T-helper 17 cell (primary cell): ENCODE data around the gene FKBP5. TPM values are rescaled to one million over a fixed set of nuclear protein-coding genes. Genes with fewer than 3 reads are reported as not detected.
A peak's percentile ranks its signal among the peaks of the same experiment; 100 is the strongest.
"Not testable (repeated sequence)": the region's sequence is repeated elsewhere in the genome, so short reads cannot be mapped to it uniquely, and the experiment has no call there.

Source experiments
- ATAC-seq: fragments of 150-1000 bp; cut with Tn5 transposase; 2 replicates; pipeline ENCODE4 v1.10.0; 2021; ENCODE audit warnings: mild to moderate bottlenecking, moderate library complexity
- DNase-seq, 3 donors: peaks; one replicate each; pipeline versions ENCODE4 v3.0.0 to v3.0.0-alpha.2; 2020 to 2021
- H3K9me3 ChIP-seq: one replicate; pipeline ENCODE4 v1.7.0; 2013; ENCODE audit warnings: low read length, mild to moderate bottlenecking; ENCODE audit not compliant: control insufficient read depth, poor library complexity, severe bottlenecking
- H3K27ac Mint-ChIP-seq: one replicate; pipeline ENCODE4 v1.8.0; 2022; ENCODE audit warnings: mild to moderate bottlenecking, moderate library complexity, mixed read lengths
- H3K27me3 Mint-ChIP-seq: one replicate; pipeline ENCODE4 v1.8.0; 2022; ENCODE audit warnings: mixed read lengths
- H3K36me3 Mint-ChIP-seq: one replicate; pipeline ENCODE4 v1.8.0; 2022; ENCODE audit warnings: low read depth, mixed read lengths
- H3K4me1 Mint-ChIP-seq: one replicate; pipeline ENCODE4 v1.8.0; 2022; ENCODE audit warnings: mild to moderate bottlenecking, mixed read lengths
- H3K4me3 Mint-ChIP-seq: one replicate; pipeline ENCODE4 v1.8.0; 2022; ENCODE audit warnings: mild to moderate bottlenecking, moderate library complexity, mixed read lengths
- total RNA-seq, 4 donors: library from RNA in 2 of 4; stranded (reverse) in 2 of 4; gene quantifications; one replicate each; pipeline ENCODE4 v1.2.3 and lab custom pipeline; 2022 to 2026

The FKBP5 gene
- total RNA-seq, 2 donors from 2014 or later = 53.3 to 60.8 TPM

GRCh38 chr6:35718911-35719381 lies 30.2 kb upstream of the FKBP5 start:
- peak overlapping the region; percentile 77 for H3K4me3 Mint-ChIP-seq
- H3K9me3 ChIP-seq = no peaks in the 10 kb centered on the region
- peaks cover 3% of the 10 kb centered on the region for H3K36me3 Mint-ChIP-seq
- DNase-seq = no peak
- peak; percentile 50 for ATAC-seq
- no peaks in the 10 kb centered on the region for H3K27me3 Mint-ChIP-seq
- peaks cover 56% of the 10 kb centered on the region for H3K4me1 Mint-ChIP-seq
- peak overlapping the region; percentile 90 for H3K27ac Mint-ChIP-seq

- Mint-ChIP-seq H3K27ac (peak overlapping the region; percentile 90), H3K4me3 (peak overlapping the region; percentile 77), H3K4me1 (peaks cover 54% of the 10 kb centered on the region), H3K36me3 (peaks cover 2% of the 10 kb centered on the region), H3K27me3 (no peaks in the 10 kb centered on the region)
- H3K9me3 ChIP-seq = no peaks in the 10 kb centered on the region
- ATAC-seq (no peak), DNase-seq (no peak)
These were observed 29.6 kb upstream of the FKBP5 start for GRCh38 chr6:35718375-35718736.

GRCh38 chr6:35717449-35718374 lies 29.0 kb upstream of the FKBP5 start:
- Mint-ChIP-seq H3K4me1 (peaks cover 54% of the 10 kb centered on the region), H3K36me3 (no peaks in the 10 kb centered on the region), H3K27ac (peak overlapping the region; percentile 90), H3K4me3 (peak overlapping the region; percentile 81), H3K27me3 (no peaks in the 10 kb centered on the region)
- ATAC-seq = no peak
- DNase-seq = no peak
- H3K9me3 ChIP-seq = no peaks in the 10 kb centered on the region

- Mint-ChIP-seq H3K4me3 (no peak overlapping the region), H3K27ac (no peak overlapping the region), H3K36me3 (no peaks in the 10 kb centered on the region), H3K4me1 (peaks cover 51% of the 10 kb centered on the region), H3K27me3 (no peaks in the 10 kb centered on the region)
- no peaks in the 10 kb centered on the region for H3K9me3 ChIP-seq
- ATAC-seq = no peak
- DNase-seq = no peak
These were observed 28.1 kb upstream of the FKBP5 start for GRCh38 chr6:35716798-35717197.

- peaks cover 4% of the 10 kb centered on the region for H3K36me3 Mint-ChIP-seq
- H3K4me3 Mint-ChIP-seq = no peak overlapping the region
- no peak for DNase-seq
- peak overlapping the region; percentile 75 for H3K27ac Mint-ChIP-seq
- H3K4me1 Mint-ChIP-seq = peaks cover 37% of the 10 kb centered on the region
- no peaks in the 10 kb centered on the region for H3K27me3 Mint-ChIP-seq
- no peaks in the 10 kb centered on the region for H3K9me3 ChIP-seq
- ATAC-seq = no peak
These were observed 24.5 kb upstream of the FKBP5 start for GRCh38 chr6:35713006-35713767.

GRCh38 chr6:35711731-35712130 lies 23.0 kb upstream of the FKBP5 start:
- DNase-seq (no peak), ATAC-seq (no peak)
- Mint-ChIP-seq H3K36me3 (peaks cover 4% of the 10 kb centered on the region), H3K27ac (no peak overlapping the region), H3K4me1 (peaks cover 25% of the 10 kb centered on the region), H3K4me3 (no peak overlapping the region), H3K27me3 (no peaks in the 10 kb centered on the region)
- no peaks in the 10 kb centered on the region for H3K9me3 ChIP-seq

GRCh38 chr6:35710241-35710847 lies 21.6 kb upstream of the FKBP5 start:
- no peaks in the 10 kb centered on the region for H3K9me3 ChIP-seq

GRCh38 chr6:35708585-35708984 lies 19.9 kb upstream of the FKBP5 start:
- H3K9me3 ChIP-seq = no peaks in the 10 kb centered on the region
- H3K4me1 Mint-ChIP-seq = peaks cover 10% of the 10 kb centered on the region
- no peak for DNase-seq
- H3K36me3 Mint-ChIP-seq = peaks cover 4% of the 10 kb centered on the region
- ATAC-seq = no peak
- H3K4me3 Mint-ChIP-seq = no peak overlapping the region
- H3K27ac Mint-ChIP-seq = no peak overlapping the region
- no peaks in the 10 kb centered on the region for H3K27me3 Mint-ChIP-seq

More at GRCh38 chr6:35710241-35710847, 21.6 kb upstream of the FKBP5 start:
- Mint-ChIP-seq H3K4me1 (peaks cover 14% of the 10 kb centered on the region), H3K36me3 (peaks cover 4% of the 10 kb centered on the region), H3K27ac (no peak overlapping the region), H3K27me3 (no peaks in the 10 kb centered on the region), H3K4me3 (no peak overlapping the region)
- ATAC-seq (peak; percentile 45), DNase-seq (no peak)

- no peaks in the 10 kb centered on the region for H3K27me3 Mint-ChIP-seq
- no peak overlapping the region for H3K27ac Mint-ChIP-seq
- H3K4me3 Mint-ChIP-seq = no peak overlapping the region
- H3K4me1 Mint-ChIP-seq = peaks cover 8% of the 10 kb centered on the region
- peaks cover 4% of the 10 kb centered on the region for H3K36me3 Mint-ChIP-seq
- H3K9me3 ChIP-seq = no peaks in the 10 kb centered on the region
- DNase-seq (no peak), ATAC-seq (no peak)
These were observed 19.1 kb upstream of the FKBP5 start for GRCh38 chr6:35707714-35708407.

- H3K36me3 Mint-ChIP-seq = peaks cover 4% of the 10 kb centered on the region
- H3K27me3 Mint-ChIP-seq = no peaks in the 10 kb centered on the region
- DNase-seq (no peak), ATAC-seq (no peak)
- no peaks in the 10 kb centered on the region for H3K9me3 ChIP-seq
- no peak overlapping the region for H3K27ac Mint-ChIP-seq
- peaks cover 8% of the 10 kb centered on the region for H3K4me1 Mint-ChIP-seq
- no peak overlapping the region for H3K4me3 Mint-ChIP-seq
These were observed 17.8 kb upstream of the FKBP5 start for GRCh38 chr6:35706468-35706867.

- Mint-ChIP-seq H3K27me3 (no peaks in the 10 kb centered on the region), H3K4me1 (no peaks in the 10 kb centered on the region), H3K27ac (no peak overlapping the region), H3K4me3 (no peak overlapping the region), H3K36me3 (no peaks in the 10 kb centered on the region)
- DNase-seq = no peak
- no peak for ATAC-seq
- H3K9me3 ChIP-seq = no peaks in the 10 kb centered on the region
These were observed 14.8 kb upstream of the FKBP5 start for GRCh38 chr6:35703554-35703953.

GRCh38 chr6:35698858-35699257 lies 10.1 kb upstream of the FKBP5 start:
- Mint-ChIP-seq H3K27me3 (no peaks in the 10 kb centered on the region), H3K4me1 (no peaks in the 10 kb centered on the region), H3K27ac (no peak overlapping the region), H3K4me3 (no peak overlapping the region), H3K36me3 (no peaks in the 10 kb centered on the region)
- DNase-seq (no peak), ATAC-seq (no peak)
- H3K9me3 ChIP-seq = no peaks in the 10 kb centered on the region

- not testable (repeated sequence) for H3K4me3 Mint-ChIP-seq, DNase-seq, H3K9me3 ChIP-seq, H3K27me3 Mint-ChIP-seq, H3K4me1 Mint-ChIP-seq, H3K36me3 Mint-ChIP-seq, H3K27ac Mint-ChIP-seq, ATAC-seq
These were observed 9.7 kb upstream of the FKBP5 start for GRCh38 chr6:35698430-35698829.
